WTC11 (cell line): ENCODE measurements around the gene ZCCHC24. TPM values are rescaled to one million over a fixed set of nuclear protein-coding genes. Genes with fewer than 3 reads are reported as not detected.

Source experiments
- ATAC-seq: fragments of 200-7000 bp; cut with Tn5 transposase; 2 replicates; pipeline ENCODE4 v1.10.0; 2021; ENCODE audit warnings: mild to moderate bottlenecking, moderate library complexity
- CTCF ChIA-PET: fragments of 300-600 bp; sonication (Branson Sonifier 250); formaldehyde crosslinking; loops from one replicate; lab custom pipeline; 2021; ENCODE audit warnings: antibody characterized with exemption; lab: Charles Lee
- POLR2A ChIA-PET: fragments of 350-600 bp; sonication (Branson Sonifier 250); formaldehyde crosslinking; loops from one replicate; lab custom pipeline; 2021; ENCODE audit warnings: antibody characterized with exemption; lab: Charles Lee
- DNase-seq: peaks from one replicate; pipeline ENCODE4 v3.0.0; 2021; ENCODE audit warnings: low spot score
- H3K27ac Mint-ChIP-seq: 2 replicates; pipeline ENCODE4 v1.8.0; 2021; ENCODE audit warnings: mixed read lengths
- H3K27me3 Mint-ChIP-seq: 2 replicates; pipeline ENCODE4 v1.8.0; 2021; ENCODE audit warnings: low read depth, mild to moderate bottlenecking, moderate library complexity, mixed read lengths
- H3K36me3 Mint-ChIP-seq: 2 replicates; pipeline ENCODE4 v1.8.0; 2021; ENCODE audit warnings: mixed read lengths
- H3K4me1 Mint-ChIP-seq: 2 replicates; pipeline ENCODE4 v1.8.0; 2022; ENCODE audit warnings: mixed read lengths
- H3K4me3 Mint-ChIP-seq: 2 replicates; pipeline ENCODE4 v1.8.0; 2021; ENCODE audit warnings: mild to moderate bottlenecking, moderate library complexity, mixed read lengths
- H3K9me3 Mint-ChIP-seq: 2 replicates; pipeline ENCODE4 v1.8.0; 2021; ENCODE audit warnings: mixed read lengths
- ATF6 ChIP-seq: sonication (generic); formaldehyde crosslinking; IDR thresholded peaks from 2 replicates; pipeline ENCODE4 v1.8.1; 2023; ENCODE audit warnings: mild to moderate bottlenecking, missing genetic modification reagents
- CBFB ChIP-seq: sonication (generic); formaldehyde crosslinking; IDR thresholded peaks from 2 replicates; pipeline ENCODE4 v1.8.1; 2022; ENCODE audit warnings: mild to moderate bottlenecking, low read depth, missing genetic modification reagents
- CREB1 ChIP-seq: sonication (generic); formaldehyde crosslinking; IDR thresholded peaks from 2 replicates; pipeline ENCODE4 v1.8.0; 2023; ENCODE audit warnings: mild to moderate bottlenecking, missing genetic modification reagents
- ELF4 ChIP-seq: sonication (generic); formaldehyde crosslinking; IDR thresholded peaks from 2 replicates; pipeline ENCODE4 v1.8.1; 2022; ENCODE audit warnings: low read depth, mild to moderate bottlenecking, moderate library complexity, missing genetic modification reagents
- ESRRA ChIP-seq: sonication (generic); formaldehyde crosslinking; IDR thresholded peaks from 2 replicates; pipeline ENCODE4 v1.8.1; 2022; ENCODE audit warnings: mild to moderate bottlenecking, missing genetic modification reagents, borderline replicate concordance
- FOXJ3 ChIP-seq: sonication (generic); formaldehyde crosslinking; IDR thresholded peaks from 2 replicates; pipeline ENCODE4 v1.9.0; 2021; ENCODE audit warnings: missing genetic modification reagents, mild to moderate bottlenecking, borderline replicate concordance
- GRHL2 ChIP-seq: fragments of 250-450 bp; sonication (Bioruptor Pico); IDR thresholded peaks from 2 replicates; pipeline ENCODE4 v1.8.0; 2022; ENCODE audit warnings: mild to moderate bottlenecking, moderate library complexity; ENCODE audit not compliant: insufficient replicate concordance, severe bottlenecking
- HMGA2 ChIP-seq: fragments of 250-450 bp; sonication (Bioruptor Pico); IDR thresholded peaks from 2 replicates; pipeline ENCODE4 v1.4.0; 2021; ENCODE audit warnings: mild to moderate bottlenecking, moderate library complexity
- JAZF1 ChIP-seq: fragments of 250-450 bp; sonication (Bioruptor Pico); IDR thresholded peaks from 2 replicates; pipeline ENCODE4 v1.9.0; 2021; ENCODE audit warnings: moderate library complexity, mild to moderate bottlenecking, inconsistent platforms
- JUN ChIP-seq: sonication (generic); formaldehyde crosslinking; IDR thresholded peaks from 2 replicates; pipeline ENCODE4 v1.8.0; 2023; ENCODE audit warnings: mild to moderate bottlenecking, missing genetic modification reagents
- NFYB ChIP-seq: sonication (generic); formaldehyde crosslinking; conservative IDR thresholded peaks from 2 replicates; pipeline ENCODE4 v1.8.0; 2022; ENCODE audit warnings: low read depth, missing genetic modification reagents
- NR2C2 ChIP-seq: sonication (generic); formaldehyde crosslinking; IDR thresholded peaks from 2 replicates; pipeline ENCODE4 v1.8.0; 2022; ENCODE audit warnings: mild to moderate bottlenecking, missing genetic modification reagents
- NR3C1 ChIP-seq: sonication (generic); formaldehyde crosslinking; conservative IDR thresholded peaks from 2 replicates; pipeline ENCODE4 v1.8.1; 2023; ENCODE audit warnings: low read depth, mild to moderate bottlenecking, missing genetic modification reagents
- OVOL2 ChIP-seq: fragments of 250-450 bp; sonication (Bioruptor Pico); IDR thresholded peaks from 2 replicates; pipeline ENCODE4 v1.9.0; 2021; ENCODE audit warnings: mild to moderate bottlenecking, borderline replicate concordance
- PRRX2 ChIP-seq: fragments of 250-450 bp; sonication (Bioruptor Pico); IDR thresholded peaks from 2 replicates; pipeline ENCODE4 v1.8.0; 2021; ENCODE audit warnings: mild to moderate bottlenecking
- SMAD4 ChIP-seq: sonication (generic); formaldehyde crosslinking; IDR thresholded peaks from 2 replicates; pipeline ENCODE4 v1.8.0; 2022; ENCODE audit warnings: mild to moderate bottlenecking, missing genetic modification reagents
- SOX15 ChIP-seq: fragments of 250-450 bp; sonication (Bioruptor Pico); IDR thresholded peaks from 2 replicates; pipeline ENCODE4 v1.9.0; 2021; ENCODE audit warnings: mild to moderate bottlenecking
- ZNF317 ChIP-seq: sonication (generic); formaldehyde crosslinking; IDR thresholded peaks from 2 replicates; pipeline ENCODE4 v1.8.1; 2023; ENCODE audit warnings: low read depth, mild to moderate bottlenecking, moderate library complexity, missing genetic modification reagents, borderline replicate concordance
- total RNA-seq: library from RNA; stranded (reverse); gene quantifications from 3 replicates; pipeline ENCODE4 v1.2.3, GENCODE V29; 2021
- TF ChIP-seq, protein P1 (sequence below): fragments of 200-600 bp; IDR thresholded peaks from 2 replicates; pipeline ENCODE4 v1.8.0; 2022; ENCODE audit warnings: antibody characterized with exemption
- TF ChIP-seq, protein P2 (sequence below): fragments of 250-450 bp; sonication (Bioruptor Pico); IDR thresholded peaks from 2 replicates; pipeline ENCODE4 v1.9.0; 2021; ENCODE audit warnings: mild to moderate bottlenecking, borderline replicate concordance
- TF ChIP-seq, protein P3 (sequence below): sonication (generic); formaldehyde crosslinking; conservative IDR thresholded peaks from 2 replicates; pipeline ENCODE4 v1.8.1; 2022; ENCODE audit warnings: mild to moderate bottlenecking, missing genetic modification reagents

ZCCHC24 gene
- total RNA-seq, 1 experiment from 2014 or later, result 7.7 TPM

GRCh38 chr10:79372871-79373270 lies 72.6 kb downstream of the ZCCHC24 start:
- ChIA-PET CTCF (interaction anchor here (0.7 to 4.3 kb wide), 3 partner anchors 27 to 114 kb away, joined by 3 to 120 read pairs (median 19); no protein-coding TSS in a partner anchor), POLR2A (no interaction called here)
- Mint-ChIP-seq H3K36me3 (peaks cover 2% of the 10 kb centered on the region; the same call in 1 of the 2 replicates), H3K4me3 (no peak overlapping the region), H3K27me3 (peaks cover 3% of the 10 kb centered on the region)
- DNase-seq, result no peak
- TF ChIP-seq ATF6 (CRISPR knock-in tag) (no peak), NFYB (CRISPR knock-in tag) (no peak), FOXJ3 (CRISPR knock-in tag) (no peak), ZNF317 (no peak), SOX15 (CRISPR knock-in tag) (no peak), OVOL2 (CRISPR knock-in tag) (no peak), JUN (CRISPR knock-in tag) (no peak), SMAD4 (no peak), GRHL2 (CRISPR knock-in tag) (no peak), PRRX2 (CRISPR knock-in tag) (no peak)
- TF ChIP-seq, protein P1, sequence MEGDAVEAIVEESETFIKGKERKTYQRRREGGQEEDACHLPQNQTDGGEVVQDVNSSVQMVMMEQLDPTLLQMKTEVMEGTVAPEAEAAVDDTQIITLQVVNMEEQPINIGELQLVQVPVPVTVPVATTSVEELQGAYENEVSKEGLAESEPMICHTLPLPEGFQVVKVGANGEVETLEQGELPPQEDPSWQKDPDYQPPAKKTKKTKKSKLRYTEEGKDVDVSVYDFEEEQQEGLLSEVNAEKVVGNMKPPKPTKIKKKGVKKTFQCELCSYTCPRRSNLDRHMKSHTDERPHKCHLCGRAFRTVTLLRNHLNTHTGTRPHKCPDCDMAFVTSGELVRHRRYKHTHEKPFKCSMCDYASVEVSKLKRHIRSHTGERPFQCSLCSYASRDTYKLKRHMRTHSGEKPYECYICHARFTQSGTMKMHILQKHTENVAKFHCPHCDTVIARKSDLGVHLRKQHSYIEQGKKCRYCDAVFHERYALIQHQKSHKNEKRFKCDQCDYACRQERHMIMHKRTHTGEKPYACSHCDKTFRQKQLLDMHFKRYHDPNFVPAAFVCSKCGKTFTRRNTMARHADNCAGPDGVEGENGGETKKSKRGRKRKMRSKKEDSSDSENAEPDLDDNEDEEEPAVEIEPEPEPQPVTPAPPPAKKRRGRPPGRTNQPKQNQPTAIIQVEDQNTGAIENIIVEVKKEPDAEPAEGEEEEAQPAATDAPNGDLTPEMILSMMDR, result no peak
- TF ChIP-seq, all 79 proteins: peak for 0
- Mint-ChIP-seq H3K9me3 (peaks cover 15% of the 10 kb centered on the region), H3K27ac (no peak overlapping the region), H3K4me1 (peaks cover 2% of the 10 kb centered on the region)
- no peak for ATAC-seq

DNA sequence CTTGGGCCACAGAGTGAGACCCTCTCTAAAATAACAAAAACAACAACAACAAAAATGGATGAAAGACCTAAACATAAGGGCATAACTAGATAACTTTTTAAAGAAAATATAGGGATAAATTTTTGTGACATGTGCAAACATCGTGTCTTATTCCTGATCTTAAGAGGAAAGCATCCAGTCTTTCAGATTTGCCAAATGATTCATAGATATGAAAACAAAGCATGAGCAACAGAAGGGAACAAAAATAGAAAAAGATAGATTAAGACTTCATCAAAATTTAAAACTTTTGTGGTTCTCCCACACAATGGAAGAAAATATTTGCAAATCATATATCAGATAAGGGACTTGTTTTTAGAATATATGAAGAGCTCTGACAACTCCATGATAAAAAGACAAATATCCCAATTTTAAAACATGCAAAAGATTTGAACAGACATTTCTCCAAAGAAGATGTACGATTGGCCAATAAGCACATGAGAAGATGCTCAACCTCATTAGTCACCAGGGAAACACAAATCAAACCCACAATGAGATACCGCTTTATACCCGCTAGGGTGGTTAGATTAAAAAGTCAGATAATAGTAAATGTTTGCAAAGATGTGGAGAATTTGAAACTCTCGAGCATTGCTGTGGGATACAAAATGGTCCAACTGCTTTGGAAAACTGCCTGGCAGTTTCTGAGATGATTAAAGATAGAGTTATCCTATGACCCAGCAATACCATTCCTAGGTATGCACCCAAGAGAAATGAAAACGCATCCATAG lies 77.8 kb downstream of the ZCCHC24 start:
- ChIA-PET CTCF (interaction anchor here (1.6 kb wide), 1 partner anchor 10 kb away, joined by 4 read pairs; no protein-coding TSS in a partner anchor), POLR2A (no interaction called here)
- Mint-ChIP-seq H3K27me3 (peaks cover 29% of the 10 kb centered on the region), H3K36me3 (peaks cover 2% of the 10 kb centered on the region; the same call in 1 of the 2 replicates), H3K27ac (no peak overlapping the region), H3K4me3 (no peak overlapping the region), H3K4me1 (no peaks in the 10 kb centered on the region)
- DNase-seq (no peak), ATAC-seq (no peak)
- TF ChIP-seq CREB1 (CRISPR knock-in tag) (no peak), HMGA2 (no peak), ELF4 (no peak), NR2C2 (no peak), ESRRA (CRISPR knock-in tag) (no peak), NR3C1 (CRISPR knock-in tag) (no peak), CBFB (CRISPR knock-in tag) (no peak), JAZF1 (CRISPR knock-in tag) (no peak)
- TF ChIP-seq, protein P2, sequence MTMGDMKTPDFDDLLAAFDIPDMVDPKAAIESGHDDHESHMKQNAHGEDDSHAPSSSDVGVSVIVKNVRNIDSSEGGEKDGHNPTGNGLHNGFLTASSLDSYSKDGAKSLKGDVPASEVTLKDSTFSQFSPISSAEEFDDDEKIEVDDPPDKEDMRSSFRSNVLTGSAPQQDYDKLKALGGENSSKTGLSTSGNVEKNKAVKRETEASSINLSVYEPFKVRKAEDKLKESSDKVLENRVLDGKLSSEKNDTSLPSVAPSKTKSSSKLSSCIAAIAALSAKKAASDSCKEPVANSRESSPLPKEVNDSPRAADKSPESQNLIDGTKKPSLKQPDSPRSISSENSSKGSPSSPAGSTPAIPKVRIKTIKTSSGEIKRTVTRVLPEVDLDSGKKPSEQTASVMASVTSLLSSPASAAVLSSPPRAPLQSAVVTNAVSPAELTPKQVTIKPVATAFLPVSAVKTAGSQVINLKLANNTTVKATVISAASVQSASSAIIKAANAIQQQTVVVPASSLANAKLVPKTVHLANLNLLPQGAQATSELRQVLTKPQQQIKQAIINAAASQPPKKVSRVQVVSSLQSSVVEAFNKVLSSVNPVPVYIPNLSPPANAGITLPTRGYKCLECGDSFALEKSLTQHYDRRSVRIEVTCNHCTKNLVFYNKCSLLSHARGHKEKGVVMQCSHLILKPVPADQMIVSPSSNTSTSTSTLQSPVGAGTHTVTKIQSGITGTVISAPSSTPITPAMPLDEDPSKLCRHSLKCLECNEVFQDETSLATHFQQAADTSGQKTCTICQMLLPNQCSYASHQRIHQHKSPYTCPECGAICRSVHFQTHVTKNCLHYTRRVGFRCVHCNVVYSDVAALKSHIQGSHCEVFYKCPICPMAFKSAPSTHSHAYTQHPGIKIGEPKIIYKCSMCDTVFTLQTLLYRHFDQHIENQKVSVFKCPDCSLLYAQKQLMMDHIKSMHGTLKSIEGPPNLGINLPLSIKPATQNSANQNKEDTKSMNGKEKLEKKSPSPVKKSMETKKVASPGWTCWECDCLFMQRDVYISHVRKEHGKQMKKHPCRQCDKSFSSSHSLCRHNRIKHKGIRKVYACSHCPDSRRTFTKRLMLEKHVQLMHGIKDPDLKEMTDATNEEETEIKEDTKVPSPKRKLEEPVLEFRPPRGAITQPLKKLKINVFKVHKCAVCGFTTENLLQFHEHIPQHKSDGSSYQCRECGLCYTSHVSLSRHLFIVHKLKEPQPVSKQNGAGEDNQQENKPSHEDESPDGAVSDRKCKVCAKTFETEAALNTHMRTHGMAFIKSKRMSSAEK (CRISPR knock-in tag), result no peak
- TF ChIP-seq, protein P3, sequence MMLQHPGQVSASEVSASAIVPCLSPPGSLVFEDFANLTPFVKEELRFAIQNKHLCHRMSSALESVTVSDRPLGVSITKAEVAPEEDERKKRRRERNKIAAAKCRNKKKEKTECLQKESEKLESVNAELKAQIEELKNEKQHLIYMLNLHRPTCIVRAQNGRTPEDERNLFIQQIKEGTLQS (CRISPR knock-in tag), result no peak
- TF ChIP-seq, all 79 proteins: peak for 0
- H3K9me3 Mint-ChIP-seq, result peaks cover 18% of the 10 kb centered on the region
